ENCODE data around the gene CCR7. TPM values are rescaled to one million over a fixed set of nuclear protein-coding genes. Genes with fewer than 3 reads are reported as not detected.
A peak's percentile ranks its signal among the peaks of the same experiment; 100 is the strongest.

Gene CCR7
- total RNA-seq, 2 experiments from 2014 or later, result 297 to 302 TPM

DNA sequence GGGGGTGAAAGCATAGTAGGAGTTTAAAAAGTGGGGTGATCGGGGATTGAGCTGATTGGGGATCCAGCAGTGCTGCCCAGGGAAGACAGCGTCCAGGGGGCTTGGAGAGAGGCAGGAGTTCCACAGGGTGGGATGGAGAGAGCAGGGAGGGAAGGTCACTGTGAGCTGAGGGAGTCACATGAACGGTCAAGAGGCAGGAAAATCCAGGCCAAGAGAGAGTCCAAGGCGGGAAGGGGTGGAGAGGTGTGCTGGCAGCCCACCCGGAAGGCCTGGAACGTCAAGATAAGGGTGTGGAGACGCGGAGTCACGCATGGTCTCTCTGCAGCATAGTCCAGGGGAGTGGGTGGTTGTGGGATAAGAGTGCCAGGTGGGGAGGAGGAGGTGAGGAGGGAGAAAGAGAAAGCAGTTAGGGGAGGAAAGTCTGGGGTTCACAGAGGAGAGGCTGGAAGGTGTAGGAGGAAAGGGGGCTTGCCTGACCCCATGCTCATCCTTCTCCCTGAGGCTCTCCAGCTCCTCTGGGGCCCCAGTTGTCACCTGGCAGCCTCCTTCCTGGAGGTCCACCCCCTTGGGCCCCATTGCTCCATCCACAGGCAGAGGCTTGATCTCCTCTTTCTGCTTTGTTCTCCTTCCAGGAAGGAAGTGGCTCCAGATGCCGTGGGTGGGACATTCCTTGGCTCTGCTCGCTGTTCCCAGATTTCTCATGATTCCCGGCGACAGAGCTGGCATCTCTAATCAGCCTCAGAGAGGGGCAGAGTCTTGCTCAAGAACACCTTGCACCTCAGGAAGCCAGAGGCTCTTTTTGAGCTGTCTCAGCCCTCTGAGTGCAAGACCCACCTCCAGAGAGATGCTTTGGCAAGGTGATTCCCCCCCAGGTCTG lies 28.7 kb downstream of the CCR7 start:
- Mint-ChIP-seq H3K36me3 (ENCODE audit: low read depth) (peaks cover 3% of the 10 kb centered on the region), H3K4me1 (ENCODE audit: low read depth) (peaks cover 93% of the 10 kb centered on the region), H3K27me3 (no peaks in the 10 kb centered on the region), H3K9me3 (no peaks in the 10 kb centered on the region), H3K4me3 (no peak overlapping the region), H3K27ac (peak overlapping the region; percentile 50)
- ChIA-PET CTCF (interaction anchor here (0.9 to 15.3 kb wide), 10 partner anchors 11 to 1126 kb away, joined by 3 to 234 read pairs (median 8); partner anchors contain the start of genes GJD3, IGFBP4 and TOP2A), POLR2A (interaction anchor here (0.8 to 19.7 kb wide), 5 partner anchors 20 to 119 kb away, joined by 3 to 548 read pairs (median 4); partner anchors contain the start of genes CCR7, TNS4 and TOP2A)
- peak; percentile 17 for DNase-seq
- TF ChIP-seq, protein P1, sequence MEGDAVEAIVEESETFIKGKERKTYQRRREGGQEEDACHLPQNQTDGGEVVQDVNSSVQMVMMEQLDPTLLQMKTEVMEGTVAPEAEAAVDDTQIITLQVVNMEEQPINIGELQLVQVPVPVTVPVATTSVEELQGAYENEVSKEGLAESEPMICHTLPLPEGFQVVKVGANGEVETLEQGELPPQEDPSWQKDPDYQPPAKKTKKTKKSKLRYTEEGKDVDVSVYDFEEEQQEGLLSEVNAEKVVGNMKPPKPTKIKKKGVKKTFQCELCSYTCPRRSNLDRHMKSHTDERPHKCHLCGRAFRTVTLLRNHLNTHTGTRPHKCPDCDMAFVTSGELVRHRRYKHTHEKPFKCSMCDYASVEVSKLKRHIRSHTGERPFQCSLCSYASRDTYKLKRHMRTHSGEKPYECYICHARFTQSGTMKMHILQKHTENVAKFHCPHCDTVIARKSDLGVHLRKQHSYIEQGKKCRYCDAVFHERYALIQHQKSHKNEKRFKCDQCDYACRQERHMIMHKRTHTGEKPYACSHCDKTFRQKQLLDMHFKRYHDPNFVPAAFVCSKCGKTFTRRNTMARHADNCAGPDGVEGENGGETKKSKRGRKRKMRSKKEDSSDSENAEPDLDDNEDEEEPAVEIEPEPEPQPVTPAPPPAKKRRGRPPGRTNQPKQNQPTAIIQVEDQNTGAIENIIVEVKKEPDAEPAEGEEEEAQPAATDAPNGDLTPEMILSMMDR (IDR thresholded peaks at IDR 0.05), result no peak
- ATAC-seq, result no peak
- intact Hi-C loops (cut with micrococcal nuclease), result no loop called here

DNA sequence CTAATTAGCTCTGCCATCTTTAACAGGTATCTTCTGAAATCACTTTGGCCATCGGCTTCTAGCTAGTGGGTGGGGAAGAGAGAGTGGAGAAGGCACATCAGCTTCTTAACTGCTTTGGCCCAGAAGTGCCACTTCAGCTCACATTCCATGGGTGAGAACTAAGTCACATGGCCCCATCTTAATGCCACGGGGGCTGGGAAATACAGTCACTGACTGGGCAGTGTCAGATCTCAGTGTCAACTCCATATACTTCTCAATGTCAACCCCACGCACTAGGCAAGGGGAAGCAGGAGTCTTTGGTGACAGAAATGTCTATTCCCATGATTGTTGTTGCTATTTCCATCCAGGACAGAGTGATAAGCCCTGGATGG lies 29.4 kb downstream of the CCR7 start:
- no peak for ATAC-seq
- no peak for DNase-seq

DNA sequence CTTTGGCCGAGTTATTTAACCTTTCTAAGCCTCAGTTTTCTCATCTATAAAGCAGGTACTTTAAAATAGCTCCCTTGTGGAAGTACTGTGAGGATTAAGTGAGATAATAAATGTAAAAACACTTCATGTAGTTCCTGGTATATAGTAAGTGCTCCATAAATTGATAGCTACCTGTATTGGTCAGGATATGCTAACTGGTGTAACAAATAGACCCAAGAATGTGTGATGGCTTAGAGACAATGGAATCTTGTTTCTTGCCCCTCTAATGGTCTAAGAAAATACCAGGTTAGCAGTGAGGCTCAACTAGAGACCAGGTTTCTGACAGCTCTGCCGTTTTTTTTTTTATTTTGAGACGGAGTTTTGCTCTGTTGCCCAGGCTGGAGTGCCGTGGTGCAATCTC lies 29.8 kb downstream of the CCR7 start:
- Mint-ChIP-seq H3K4me1 (ENCODE audit: low read depth) (peaks cover 93% of the 10 kb centered on the region), H3K9me3 (no peaks in the 10 kb centered on the region), H3K27me3 (no peaks in the 10 kb centered on the region), H3K4me3 (no peak overlapping the region), H3K27ac (peak overlapping the region; percentile 50), H3K36me3 (ENCODE audit: low read depth) (peaks cover 3% of the 10 kb centered on the region)
- TF ChIP-seq, protein P1 (IDR thresholded peaks at IDR 0.05), result no peak
- CTCF ChIA-PET, result interaction anchor here (0.6 to 15.3 kb wide), 11 partner anchors 12 to 218 kb away, joined by 3 to 234 read pairs (median 10); partner anchors contain the start of genes GJD3, IGFBP4 and TOP2A
- intact Hi-C loops (cut with micrococcal nuclease), result no loop called here
- ATAC-seq (no peak), DNase-seq (no peak)
- POLR2A ChIA-PET, result interaction anchor here (0.9 to 19.7 kb wide), 5 partner anchors 8 to 117 kb away, joined by 3 to 548 read pairs (median 5); partner anchors contain the start of genes CCR7 and TOP2A

More for the DNA sequence above, 29.4 kb downstream of the CCR7 start:
- H3K27me3 Mint-ChIP-seq, result no peaks in the 10 kb centered on the region
- ChIA-PET CTCF (interaction anchor here (1.0 to 15.3 kb wide), 7 partner anchors 12 to 175 kb away, joined by 3 to 234 read pairs (median 114); partner anchors contain the start of genes GJD3, IGFBP4 and TOP2A), POLR2A (interaction anchor here (1.4 to 19.7 kb wide), 3 partner anchors 20 to 118 kb away, joined by 3 to 548 read pairs (median 5); partner anchors contain the start of genes CCR7 and TOP2A)
- H3K27ac Mint-ChIP-seq, result peak overlapping the region; percentile 50
- TF ChIP-seq, protein P1 (IDR thresholded peaks at IDR 0.05), result no peak
- intact Hi-C loops (cut with micrococcal nuclease), result no loop called here
- H3K36me3 Mint-ChIP-seq (ENCODE audit: low read depth), result peaks cover 3% of the 10 kb centered on the region
- peaks cover 93% of the 10 kb centered on the region for H3K4me1 Mint-ChIP-seq (ENCODE audit: low read depth)
- H3K4me3 Mint-ChIP-seq, result no peak overlapping the region
- H3K9me3 Mint-ChIP-seq, result no peaks in the 10 kb centered on the region

DNA sequence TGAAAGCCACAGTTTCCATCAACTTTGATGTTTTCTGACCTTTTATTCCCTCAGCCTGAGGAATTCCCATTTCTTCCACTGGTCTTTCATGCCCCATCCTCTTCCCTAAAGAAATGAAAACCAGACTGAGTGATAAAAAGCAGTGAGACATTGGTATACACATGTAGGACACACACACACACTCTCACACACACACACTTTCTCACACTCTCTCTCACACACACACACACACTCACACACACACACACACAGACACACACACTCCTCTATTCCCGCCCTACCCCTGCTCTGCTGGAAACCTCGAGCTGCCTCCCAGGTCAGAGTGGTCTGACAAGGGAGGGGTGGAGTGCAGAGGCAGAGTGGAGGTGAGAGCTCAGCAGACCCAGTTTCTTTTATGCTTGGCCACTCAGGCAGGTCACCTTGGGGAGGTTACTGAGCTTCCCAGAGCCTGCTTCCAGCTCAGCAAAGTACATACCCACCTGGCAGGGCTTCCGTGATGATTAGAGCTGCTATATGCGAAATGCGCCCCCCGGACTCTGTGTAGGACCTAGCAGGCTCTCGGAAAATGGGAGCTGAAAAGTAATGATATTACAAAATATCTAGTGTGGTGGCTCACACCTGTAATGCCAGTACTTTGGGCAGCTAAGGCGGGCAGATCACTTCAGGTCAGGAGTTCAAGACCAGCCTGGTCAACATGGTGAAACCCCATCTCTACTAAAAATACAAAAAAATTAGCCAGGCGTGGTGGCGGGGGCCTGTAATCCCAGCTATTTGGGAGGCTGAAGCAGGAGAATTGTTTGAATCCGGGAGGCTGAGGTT lies 30.7 kb downstream of the CCR7 start:
- H3K9me3 Mint-ChIP-seq, result no peaks in the 10 kb centered on the region
- peaks cover 3% of the 10 kb centered on the region for H3K36me3 Mint-ChIP-seq (ENCODE audit: low read depth)
- CTCF ChIA-PET, result interaction anchor here (0.6 to 15.3 kb wide), 26 partner anchors 8 to 232 kb away, joined by 3 to 234 read pairs (median 12); partner anchors contain the start of genes GJD3, IGFBP4 and TOP2A
- intact Hi-C loops (cut with micrococcal nuclease), result loop anchor here (5.0 kb wide), 4 partner anchors 52 to 177 kb away; partner anchors contain the start of genes IGFBP4 and TOP2A
- ATAC-seq, result no peak
- POLR2A ChIA-PET, result interaction anchor here (0.6 to 19.7 kb wide), 15 partner anchors 7 to 172 kb away, joined by 3 to 548 read pairs (median 5); partner anchors contain the start of genes CCR7 and TOP2A
- H3K4me3 Mint-ChIP-seq, result peak overlapping the region; percentile 2
- H3K27ac Mint-ChIP-seq, result peak overlapping the region; percentile 95
- H3K27me3 Mint-ChIP-seq, result no peaks in the 10 kb centered on the region
- TF ChIP-seq, protein P1 (IDR thresholded peaks at IDR 0.05), result no peak
- peaks cover 90% of the 10 kb centered on the region for H3K4me1 Mint-ChIP-seq (ENCODE audit: low read depth)
- no peak for DNase-seq
